Measurements from ENCODE around the gene RNU6-8. TPM values are rescaled to one million over a fixed set of nuclear protein-coding genes. Genes with fewer than 3 reads are reported as not detected.
A peak's percentile ranks its signal among the peaks of the same experiment; 100 is the strongest.

The RNU6-8 gene
- not detected in 2 replicates for total RNA-seq

DNA sequence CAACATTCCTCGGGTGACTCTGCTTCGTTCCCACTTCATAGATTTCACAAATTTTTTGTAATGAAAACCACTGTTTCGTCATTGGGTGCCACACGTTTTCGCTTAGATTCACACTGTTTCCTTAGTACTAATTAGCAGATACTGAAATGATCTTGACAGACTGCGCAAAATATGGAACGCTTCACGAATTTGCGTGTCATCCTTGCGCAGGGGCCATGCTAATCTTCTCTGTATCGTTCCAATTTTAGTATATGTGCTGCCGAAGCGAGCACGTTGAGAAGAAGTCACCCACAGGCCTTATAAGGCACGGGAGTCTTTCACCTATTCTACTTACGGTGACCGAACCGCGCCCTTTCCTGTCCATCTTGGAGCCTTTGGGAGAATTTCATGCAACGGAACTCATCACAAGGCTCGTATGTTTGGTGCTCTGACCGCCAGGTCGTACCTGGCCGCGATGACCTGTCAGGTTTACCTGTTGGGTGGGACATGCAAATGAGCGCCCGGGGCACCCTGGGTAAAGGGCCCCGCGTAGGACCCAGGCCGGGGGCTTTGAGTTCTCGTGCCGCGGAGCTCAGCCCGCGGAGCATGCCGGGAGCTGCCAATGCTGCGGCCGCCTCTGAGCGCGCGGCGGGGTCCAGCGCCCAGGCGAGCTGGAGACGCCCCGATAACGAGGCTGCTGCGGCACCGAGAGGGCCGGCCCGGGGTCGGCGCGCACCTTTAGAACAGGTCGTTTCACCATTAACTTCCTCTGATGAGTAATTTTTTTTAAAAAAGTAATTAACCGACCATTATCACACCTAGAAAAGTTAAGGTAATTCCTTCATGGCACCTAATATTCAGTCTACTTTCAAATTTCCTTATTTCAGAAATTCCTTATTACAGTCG is at the start of gene RNU6-8:
Gene RNU6-8, minus strand, starts transcription at position 272 of the 885 bp plus-strand sequence.
- peak; percentile 67 to 88 for DNase-seq (ENCODE audit: low read depth in 2 of 2)

DNA sequence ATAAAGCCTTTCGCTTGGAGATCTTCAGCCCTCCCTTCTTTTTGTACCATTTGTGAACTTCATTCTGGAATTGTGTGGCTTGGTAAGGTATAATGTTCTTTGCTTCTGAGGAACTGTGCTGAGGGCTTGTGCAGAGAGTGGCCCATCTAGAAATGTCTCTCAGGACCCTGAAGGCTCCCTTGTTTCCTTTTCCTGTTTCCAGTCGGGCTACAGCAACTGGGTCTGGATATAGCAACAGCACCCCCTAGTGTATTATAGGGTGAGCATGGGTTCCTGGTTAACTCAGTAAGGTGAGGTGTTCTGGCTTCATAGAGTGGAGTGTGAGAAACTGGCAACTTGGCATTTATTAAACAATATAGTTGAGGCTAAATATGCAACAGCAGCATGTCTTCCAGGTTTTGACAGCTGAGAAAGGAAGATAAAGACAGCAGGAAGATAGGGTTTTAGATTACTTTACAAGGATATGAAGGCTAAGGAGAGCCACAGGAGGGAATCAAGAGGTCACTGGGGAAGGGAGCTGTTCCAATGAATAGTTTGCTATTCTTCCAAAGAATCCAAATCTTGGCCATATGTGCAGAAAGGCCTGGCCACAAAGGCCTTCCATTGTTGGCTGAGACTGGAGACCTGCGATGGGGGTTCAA is 49.1 kb upstream of the RNU6-8 start:
- peak; percentile 55 to 75 for DNase-seq (ENCODE audit: low read depth in 2 of 2)

DNA sequence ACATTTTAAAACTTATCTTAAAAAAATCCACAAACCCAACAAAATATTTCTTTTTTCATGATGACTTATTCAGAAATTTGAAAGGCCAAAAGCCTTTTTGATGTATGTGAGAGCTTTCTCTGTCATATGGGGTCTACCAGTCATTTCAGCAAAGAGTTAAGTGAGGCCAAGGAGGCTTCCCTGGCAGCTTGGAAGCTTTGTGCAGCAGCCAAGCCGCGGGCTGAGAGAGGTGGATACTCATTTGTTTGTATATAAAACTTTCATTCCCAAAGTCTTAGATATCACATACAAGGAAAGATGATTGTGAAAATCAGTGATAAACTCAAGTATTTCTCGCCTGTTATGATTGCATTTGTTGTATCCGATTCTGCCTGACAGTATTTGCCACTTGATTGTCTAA is 48.5 kb upstream of the RNU6-8 start:
- DNase-seq (ENCODE audit: low read depth in 2 of 2), result no peak

DNA sequence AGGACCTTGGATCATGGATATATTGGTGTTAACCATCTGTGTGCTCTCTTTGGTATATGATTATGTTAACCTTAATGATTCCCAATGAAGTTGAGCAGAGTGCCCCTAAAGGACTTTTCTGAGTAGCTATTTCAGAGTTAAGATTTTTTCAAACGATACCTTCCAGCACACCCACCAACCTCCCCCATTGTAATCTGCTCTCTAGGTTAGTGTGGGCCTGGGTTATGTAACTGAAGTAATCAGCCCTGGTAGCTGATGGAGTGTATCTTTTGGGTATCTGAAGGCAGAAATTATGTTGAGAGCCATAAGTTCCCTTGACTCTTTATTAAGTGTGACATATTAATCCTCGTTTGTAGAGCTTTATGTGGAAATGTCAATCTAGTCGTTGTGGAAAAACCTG is 47.6 kb upstream of the RNU6-8 start:
- no peak for DNase-seq (ENCODE audit: low read depth in 2 of 2)

DNA sequence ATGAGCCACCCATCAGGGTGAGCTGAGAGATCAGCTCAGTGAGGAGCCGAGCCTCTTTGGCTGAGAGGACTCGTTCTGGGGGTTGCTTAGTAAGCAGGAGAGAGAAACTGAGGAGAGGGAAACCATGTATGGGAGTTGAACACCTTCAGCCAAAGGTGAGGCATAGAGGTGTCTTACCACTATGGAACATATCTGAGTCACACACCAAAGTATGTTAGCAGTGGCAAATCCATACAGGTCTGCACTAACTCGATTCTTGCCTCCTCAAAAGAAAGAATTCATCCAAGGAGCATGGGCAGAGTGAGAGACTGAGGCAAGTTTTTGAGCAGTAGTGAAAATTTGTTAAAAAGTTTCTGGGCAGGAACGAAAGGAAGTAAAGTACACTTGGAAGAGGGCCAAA is 46.7 kb upstream of the RNU6-8 start:
- DNase-seq (ENCODE audit: low read depth in 2 of 2), result no peak

DNA sequence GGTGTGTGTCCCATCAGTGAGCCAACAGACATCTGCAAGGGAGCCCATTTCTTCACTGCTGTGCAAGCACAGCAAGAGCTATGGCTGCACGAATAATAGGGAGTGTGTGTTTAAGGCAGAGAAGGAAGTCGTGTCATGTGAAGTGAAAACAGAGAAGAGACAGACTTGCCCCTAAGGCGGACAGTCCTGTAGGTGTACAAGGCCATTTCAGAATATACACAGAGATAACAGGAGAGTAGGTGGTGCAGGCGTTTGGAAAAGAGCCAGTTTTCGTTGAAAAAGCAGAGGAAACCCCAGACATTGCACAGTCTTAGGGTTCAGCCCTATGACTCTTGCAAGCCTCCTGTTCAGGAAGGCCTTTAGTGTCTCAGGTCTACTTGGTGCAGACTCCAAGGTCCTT is 46.3 kb upstream of the RNU6-8 start:
- no peak for DNase-seq (ENCODE audit: low read depth in 2 of 2)

- no peak for DNase-seq (ENCODE audit: low read depth in 2 of 2)
These were observed 43.7 kb upstream of the RNU6-8 start for GRCh38 chr14:32246751-32247150.

GRCh38 chr14:32244404-32244803 is 41.3 kb upstream of the RNU6-8 start:
- DNase-seq (ENCODE audit: low read depth in 2 of 2), result no peak

DNA sequence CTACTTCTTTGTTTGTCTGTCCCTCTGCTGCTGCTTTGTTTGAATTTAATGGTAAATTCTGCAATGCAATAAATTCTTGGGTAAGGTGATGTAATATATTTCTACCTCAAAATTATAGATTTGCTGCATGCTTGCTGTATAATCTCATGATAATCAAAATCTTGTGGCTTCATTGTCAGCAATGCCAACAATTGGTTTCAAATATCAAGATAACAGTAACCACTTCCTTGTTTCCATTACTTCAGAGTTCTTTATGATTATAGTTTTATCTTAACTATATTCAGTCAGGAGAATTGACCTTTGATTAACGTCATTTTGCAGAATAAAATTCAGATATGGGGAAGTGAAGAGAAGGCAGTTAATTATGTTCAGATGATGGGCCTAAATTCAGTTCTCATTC is 30.2 kb upstream of the RNU6-8 start:
- DNase-seq (ENCODE audit: low read depth in 2 of 2), result no peak

- DNase-seq (ENCODE audit: low read depth in 2 of 2), result no peak
These were observed 29.4 kb upstream of the RNU6-8 start for GRCh38 chr14:32232481-32232880.

DNA sequence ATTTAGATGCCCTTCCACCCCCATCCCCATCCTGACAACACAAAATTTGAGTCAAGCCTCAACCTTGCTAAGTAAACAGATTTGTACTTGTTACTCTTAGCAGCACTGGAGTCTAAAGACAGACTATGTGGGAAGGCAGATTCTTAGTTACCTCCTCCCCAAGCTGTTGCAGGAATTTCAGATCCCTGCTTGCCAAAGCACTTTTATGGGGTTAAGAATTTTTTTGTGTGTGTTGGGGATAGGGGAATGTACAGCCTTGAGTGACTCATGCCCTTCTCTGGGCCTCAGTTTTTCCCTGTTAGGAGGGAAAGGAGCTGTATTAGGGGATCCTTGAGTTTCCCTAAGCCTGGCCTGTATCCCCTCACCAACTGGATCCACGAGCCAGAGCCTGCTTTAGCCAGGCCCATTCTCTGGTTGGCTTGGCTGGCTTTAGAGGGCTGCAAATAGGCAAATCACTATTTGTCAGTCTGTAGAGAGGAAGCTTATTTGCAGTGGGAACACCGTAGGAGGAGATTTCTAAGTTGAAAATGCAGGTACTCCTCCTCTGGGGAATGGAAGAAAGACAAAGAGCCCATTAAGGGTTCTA is 27.7 kb upstream of the RNU6-8 start:
- DNase-seq (ENCODE audit: low read depth in 2 of 2), result no peak

- no peak for DNase-seq (ENCODE audit: low read depth in 2 of 2)
These were observed 27.1 kb upstream of the RNU6-8 start for GRCh38 chr14:32230181-32230580.

GRCh38 chr14:32226056-32226455 is 23.0 kb upstream of the RNU6-8 start:
- no peak for DNase-seq (ENCODE audit: low read depth in 2 of 2)

GRCh38 chr14:32225378-32225920 is 22.4 kb upstream of the RNU6-8 start:
- DNase-seq (ENCODE audit: low read depth in 2 of 2), result no peak

- DNase-seq (ENCODE audit: low read depth in 2 of 2), result peak in 1 of 2 donors; percentile 29
These were observed 21.8 kb upstream of the RNU6-8 start for GRCh38 chr14:32224737-32225377.

DNA sequence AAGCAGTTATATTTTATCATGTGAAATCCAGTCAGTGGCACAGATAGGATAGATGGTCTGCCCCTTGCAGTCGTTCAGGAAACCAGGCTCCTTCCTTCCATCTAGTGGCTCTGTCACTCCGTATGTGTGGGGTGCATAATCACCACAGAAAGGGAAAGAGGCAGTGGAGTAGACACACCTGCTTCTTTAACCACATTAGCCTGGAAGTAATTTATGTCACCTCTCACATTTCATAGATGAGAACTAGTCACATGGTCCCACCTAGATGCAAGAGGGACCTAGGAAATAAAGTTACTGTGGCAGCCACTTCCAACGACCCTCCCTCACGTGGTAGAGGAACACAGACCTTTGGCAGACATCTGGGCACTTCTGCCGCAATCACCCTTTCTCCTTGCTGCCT is 14.2 kb upstream of the RNU6-8 start:
- no peak for DNase-seq (ENCODE audit: low read depth in 2 of 2)

DNA sequence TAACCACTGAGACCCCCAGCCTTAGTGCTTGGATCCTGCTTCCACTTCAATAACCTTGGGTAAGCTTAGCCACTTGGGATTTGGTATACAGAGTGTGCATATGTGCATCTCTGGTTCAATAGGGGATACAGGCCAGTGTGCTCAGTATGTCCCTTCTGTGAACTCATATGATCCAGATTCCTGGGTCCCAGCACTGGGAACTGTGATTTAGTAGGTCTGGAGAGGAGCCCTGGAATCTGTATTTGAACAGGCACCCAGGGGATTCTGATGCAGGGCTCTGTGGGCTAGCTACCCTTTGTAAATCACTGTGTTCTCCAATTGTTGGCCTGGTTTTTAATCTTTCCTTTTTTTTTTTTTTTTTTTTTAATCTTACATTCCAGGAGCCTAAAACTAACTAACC is 9.8 kb upstream of the RNU6-8 start:
- DNase-seq (ENCODE audit: low read depth in 2 of 2), result no peak

- no peak for DNase-seq (ENCODE audit: low read depth in 2 of 2)
These were observed 8.0 kb upstream of the RNU6-8 start for GRCh38 chr14:32211068-32211404.

GRCh38 chr14:32209471-32209870 is 6.4 kb upstream of the RNU6-8 start:
- no peak for DNase-seq (ENCODE audit: low read depth in 2 of 2)

- no peak for DNase-seq (ENCODE audit: low read depth in 2 of 2)
These were observed 5.4 kb upstream of the RNU6-8 start for GRCh38 chr14:32208490-32208889.

- DNase-seq (ENCODE audit: low read depth in 2 of 2), result no peak
These were observed 3.5 kb upstream of the RNU6-8 start for GRCh38 chr14:32206552-32206951.

- DNase-seq (ENCODE audit: low read depth in 2 of 2), result no peak
These were observed 2.9 kb upstream of the RNU6-8 start for GRCh38 chr14:32205984-32206383.
